Stimulated activated CD4-positive, alpha-beta T cell treated with anti-CD3 and anti-CD28 coated beads, Interleukin-12 subunit alpha, Interleukin-12 subunit beta, amount 100 ng/mL, for 24 hours (primary cell): ENCODE data around the gene TAF1B.

Source experiments
- DNase-seq, 2 experiments: peaks; one replicate each; pipeline ENCODE4 v3.0.0-alpha.2; 2020; ENCODE audit warnings: low read depth in 2 of 2

Gene TAF1B

GRCh38 chr2:9843229-9844035 lies at the start of gene TAF1B:
TSS of gene TAF1B (plus strand) at chr2:9843474. CDS start at chr2:9843542, 68 bp downstream.
- DNase-seq = peak; percentile 78 to 84

- DNase-seq = no peak
Observed at GRCh38 chr2:9793918-9794717, 49.2 kb upstream of the TAF1B start.

DNA sequence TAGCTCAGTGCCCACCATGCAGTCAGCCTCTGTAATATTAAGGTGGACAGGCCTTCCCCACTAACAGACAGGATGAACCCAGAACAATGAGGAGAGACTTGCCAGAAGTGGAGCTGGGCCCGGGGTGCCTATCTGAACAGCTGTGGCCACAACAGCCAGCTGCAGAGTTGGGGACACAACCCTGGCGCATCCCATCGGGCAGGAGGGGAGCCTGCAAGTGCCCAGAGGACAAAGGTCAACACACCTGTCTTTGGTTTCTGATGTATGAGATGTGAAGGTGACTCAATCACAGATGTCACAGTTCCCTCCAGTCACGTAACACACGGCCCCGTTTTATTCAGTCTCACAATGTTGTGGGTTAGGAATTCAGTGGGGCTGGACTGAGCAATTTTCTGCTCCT lies 48.2 kb upstream of the TAF1B start:
- no peak for DNase-seq

DNA sequence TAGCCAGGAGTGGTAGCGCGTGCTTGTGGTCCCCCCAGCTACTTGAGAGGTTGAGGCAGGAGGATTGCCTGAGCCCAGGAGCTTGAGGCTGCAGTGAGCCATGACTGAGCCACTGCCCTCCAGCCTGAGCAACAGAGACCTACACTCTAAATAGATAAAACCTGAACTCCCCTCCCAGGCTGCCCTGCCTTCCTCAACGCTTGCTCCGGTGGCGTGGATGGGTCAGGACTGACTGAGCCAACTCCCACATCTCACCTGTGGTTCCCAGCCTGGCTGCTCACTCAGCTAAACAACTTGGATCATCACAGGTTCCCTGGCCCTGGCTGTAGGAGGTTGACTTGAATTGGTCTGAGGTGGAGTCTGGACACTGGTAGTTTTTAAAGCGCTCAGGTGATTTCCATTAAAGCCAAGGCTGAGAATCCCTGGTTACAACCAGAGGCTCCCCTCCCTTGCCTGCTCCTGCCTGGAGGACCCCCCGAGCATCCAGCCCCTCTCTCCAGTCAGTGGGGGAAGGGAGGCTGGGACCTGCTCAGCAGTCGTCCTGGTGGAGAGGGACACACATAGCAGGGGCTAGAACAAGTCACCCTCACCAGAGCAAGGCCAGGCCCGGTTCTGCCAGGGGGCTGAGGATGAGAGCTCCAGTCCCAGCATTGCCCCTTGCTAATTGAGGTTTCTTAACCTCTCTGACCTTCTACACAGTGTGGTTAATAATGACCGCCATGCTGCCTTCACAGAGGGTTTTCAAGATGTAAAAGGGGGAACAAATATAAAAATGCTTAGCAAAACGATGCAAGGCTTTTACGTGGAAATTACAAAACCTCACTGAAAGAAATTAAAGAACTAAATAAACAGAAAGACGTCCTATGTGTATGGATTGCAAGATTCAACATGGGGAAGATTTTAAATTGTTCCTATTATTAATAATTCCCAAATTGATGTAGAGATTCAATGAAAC lies 46.9 kb upstream of the TAF1B start:
- DNase-seq = no peak

GRCh38 chr2:9797086-9797485 lies 46.2 kb upstream of the TAF1B start:
- no peak for DNase-seq

GRCh38 chr2:9797681-9798556 lies 45.4 kb upstream of the TAF1B start:
- DNase-seq = no peak

DNA sequence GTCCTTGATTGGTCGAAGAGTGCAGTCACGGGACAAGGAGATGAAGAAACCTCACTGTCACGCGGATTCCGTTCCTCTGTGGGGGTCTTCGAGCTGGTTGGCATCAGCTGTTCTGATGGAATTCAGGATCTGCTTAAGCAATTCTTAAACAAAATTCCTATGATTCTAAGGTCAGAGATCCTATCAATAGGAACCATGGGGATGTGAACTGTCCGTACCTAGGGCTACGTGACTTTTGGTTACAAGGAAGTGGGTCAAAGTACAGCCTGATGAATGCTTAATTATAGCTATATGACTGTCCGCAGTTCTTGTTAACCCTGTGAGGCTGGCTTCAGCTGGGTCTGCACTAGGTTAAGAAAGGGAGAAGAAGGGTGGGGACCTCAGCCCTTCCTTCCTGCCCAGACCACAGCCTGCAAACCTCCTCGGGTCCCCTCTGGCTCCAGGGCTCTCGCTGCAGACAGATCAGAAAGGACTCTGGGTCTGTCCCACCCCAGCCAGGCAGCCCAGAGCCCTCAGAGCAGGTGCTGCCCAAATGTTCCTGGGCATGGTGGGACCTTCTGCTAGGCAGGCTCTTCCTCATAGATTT lies 44.2 kb upstream of the TAF1B start:
- DNase-seq = no peak

DNA sequence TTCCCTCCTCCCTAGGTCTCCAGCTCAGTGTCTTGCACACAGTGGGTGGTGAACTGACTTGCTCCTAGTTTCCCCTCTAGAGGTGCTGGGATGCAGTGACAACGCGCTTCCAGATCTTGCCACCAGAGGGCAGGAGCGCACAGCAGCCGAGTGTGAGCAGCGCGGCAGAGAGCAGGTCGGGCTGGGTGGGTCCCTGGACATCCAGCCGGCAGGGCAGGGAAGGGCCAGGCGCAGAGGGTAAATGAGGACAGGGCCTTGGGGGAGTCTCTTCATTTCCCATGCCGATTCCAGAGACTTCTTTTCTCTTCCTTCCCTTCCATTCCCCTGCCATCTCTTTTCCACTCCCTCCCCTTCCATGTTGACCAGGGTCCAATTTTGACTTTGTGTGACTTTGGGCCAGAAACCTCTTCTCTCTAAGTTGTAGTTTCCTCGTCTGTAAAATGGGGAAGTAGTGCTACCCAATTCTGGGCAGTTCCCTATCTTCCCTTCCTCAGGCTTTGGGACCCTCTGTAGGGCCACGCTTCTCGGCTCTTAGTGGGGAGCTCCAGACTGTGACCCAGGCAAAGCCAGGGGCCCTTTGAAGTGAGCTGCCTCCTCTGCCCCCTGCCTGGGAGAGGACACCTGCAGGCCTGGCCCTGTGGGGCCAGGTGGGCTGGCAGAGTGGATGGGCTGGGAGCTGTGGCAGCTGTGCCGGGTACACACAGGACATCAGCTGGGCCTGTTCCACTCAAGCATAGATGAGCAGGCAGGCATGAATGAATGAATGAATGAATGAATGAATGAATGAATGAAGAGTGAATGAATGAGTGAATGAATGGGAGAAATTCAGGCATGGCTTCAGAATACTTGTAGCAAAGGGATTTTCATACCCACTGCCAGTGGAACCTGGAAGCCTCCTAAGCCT lies 43.3 kb upstream of the TAF1B start:
- peak; percentile 68 to 87 for DNase-seq

DNA sequence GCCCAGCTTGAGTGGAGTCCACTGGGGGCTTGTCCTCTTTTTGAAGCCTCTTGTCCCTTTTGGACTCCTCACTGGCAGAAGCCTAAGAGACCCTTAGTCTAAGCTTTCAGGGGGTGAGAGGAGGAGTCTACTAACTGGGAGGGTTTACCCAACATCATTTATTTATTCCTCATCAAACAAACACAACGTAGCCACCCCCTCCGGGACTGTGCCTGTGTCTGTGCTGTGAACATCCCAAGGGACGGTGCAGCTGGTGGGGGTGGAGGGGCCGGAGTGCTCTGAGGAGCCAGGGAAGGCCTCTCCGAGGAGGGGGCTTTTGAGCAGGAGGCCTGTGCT lies 42.7 kb upstream of the TAF1B start:
- no peak for DNase-seq

DNA sequence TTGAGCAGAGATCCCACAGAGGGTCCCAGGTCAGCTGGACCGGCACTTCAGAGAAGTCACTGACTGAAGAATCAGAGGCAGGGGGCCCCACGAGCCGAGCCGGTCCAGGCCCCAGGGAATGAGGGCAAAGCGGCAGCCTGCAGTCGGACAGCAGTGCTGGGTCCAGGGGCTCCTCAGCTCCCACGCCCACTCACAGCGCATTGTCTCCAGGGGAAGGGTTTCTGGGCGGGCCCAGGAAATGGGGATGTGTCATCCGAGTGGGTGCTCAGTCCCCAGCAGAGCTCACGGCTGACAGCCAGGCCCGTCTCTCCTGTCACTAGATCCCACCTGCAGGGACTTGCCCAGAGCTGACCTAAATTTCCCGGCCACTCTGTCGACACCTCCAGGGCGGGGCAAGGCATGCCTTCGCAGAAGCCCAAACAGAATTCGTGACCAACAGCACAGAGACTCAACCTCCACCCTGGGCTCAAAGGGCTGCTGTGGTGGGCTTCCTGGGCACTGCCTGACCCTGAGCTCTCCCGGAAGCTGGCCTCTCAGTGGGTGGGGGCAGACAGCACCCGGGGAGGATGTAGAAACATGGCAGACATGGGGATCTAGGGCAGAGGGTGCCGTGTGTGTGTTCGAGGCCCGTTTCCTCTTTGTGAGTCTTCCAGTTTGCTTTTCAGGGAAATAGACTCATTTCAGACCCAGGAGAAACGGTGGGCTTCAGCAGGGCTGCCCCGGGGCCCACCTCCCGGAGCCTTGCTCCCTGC lies 42.1 kb upstream of the TAF1B start:
- DNase-seq = peak in 1 of 2 experiments; percentile 26

DNA sequence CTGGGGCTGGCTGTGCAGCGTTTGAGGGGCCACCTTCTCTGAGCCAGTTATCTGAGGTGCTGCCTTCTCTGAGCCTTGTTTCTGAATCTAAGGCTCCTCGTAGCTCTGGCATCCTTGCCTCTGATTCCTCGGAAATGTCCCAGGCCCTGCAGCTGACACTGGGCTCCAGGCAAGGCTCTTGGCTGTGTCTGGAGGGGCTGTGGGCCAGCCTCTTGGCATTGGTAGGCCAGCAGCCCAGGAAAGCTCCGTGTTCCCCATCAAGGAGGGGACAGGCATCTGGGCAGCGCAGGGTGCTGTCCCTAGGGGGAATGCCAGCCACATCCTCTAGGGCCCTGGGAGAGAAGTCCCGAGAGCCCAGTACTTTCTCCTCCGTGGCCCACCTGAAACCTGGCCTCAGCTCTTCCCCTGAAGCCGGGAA lies 40.7 kb upstream of the TAF1B start:
- DNase-seq = no peak

DNA sequence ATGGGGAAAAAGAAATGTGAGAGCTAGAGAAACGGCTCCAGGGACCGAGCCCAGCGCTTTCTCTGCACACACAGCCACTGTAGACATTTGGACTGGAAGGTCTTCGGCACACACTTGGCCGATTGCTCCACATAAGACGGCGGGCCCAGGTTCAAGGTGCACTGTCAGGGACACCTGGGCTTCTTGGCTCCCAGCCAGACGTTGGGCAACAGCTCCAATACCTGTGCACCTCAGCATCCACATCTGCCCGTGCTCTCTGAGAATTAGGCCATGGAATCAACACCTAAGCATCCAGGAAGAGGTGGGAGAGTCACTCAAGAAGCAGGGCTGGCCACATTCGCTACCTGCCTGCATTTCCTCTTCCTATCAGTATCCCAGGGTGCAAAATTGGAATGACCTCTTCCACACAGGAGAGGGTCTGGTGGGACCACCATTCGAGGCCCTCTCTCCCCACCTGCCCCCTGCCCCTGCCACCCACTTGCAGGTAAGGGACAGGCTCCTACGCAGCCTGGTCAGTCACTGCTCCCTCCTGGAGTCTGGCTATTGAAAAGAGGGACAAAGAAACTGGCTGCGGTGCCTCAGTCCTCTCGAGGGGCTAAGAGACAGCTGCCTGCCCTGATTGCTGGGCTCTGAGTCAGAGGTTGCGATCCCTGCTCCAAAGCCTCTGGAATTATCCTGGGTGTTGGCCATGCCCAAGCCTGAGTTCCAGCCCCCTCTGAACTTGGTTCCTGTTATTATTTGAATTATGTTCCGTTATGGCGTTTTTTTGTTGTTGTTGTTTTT lies 40.1 kb upstream of the TAF1B start:
- DNase-seq = no peak

DNA sequence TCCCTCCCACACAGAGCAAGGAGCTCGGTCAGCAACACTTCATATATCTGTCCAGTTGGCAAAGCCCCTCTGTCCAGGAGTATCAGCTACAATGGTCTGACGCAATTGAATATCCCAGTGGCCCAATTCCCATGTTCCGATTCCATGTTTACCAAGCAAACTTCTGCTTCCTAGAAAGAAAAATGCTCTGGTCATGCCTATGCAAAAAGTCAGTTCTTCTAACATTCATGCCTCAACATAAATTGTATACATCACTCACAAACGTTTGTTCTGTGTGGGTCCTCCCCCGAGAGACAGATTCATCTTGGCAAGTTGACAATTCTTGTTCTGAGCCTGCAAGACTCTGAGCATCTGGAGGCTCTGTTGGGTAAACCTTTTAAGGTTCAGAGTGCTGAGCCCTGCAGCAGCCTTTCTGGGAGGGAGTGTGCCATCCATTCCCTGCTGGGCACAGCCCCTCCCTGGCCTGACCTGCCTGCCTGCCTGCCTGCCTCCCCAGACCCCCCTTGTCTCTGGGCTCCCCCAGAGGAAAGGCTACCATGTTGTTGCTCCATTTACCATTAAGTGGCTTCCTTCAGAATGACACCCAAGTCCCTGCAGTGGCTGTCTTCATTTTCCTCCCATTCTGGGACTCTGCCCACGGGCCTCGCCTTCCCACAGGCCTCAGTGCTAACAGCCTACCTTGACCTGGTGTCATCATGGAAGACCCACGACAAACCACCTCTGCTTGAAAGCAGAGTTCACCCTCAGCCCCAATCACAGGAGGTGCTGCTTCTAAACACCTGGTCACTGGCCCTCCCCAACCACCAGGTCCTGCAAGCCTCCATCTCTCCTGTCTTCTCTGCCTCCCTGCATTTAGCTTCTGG lies 37.6 kb upstream of the TAF1B start:
- no peak for DNase-seq

DNA sequence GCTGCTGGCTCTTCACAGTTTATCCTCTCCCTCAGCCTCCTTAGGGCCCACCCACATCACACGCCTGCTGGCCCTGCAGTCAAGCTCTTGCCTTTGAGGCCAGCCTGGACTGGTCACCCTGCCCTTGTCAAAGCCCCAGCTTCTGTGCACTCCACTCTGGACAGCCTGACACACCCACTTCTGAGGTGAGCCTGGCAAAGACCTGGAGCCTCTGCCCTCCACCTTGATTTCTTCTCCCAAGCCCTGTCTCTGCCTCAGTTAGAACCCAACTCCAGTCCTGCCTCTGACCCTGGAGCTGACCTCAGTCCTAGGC lies 37.0 kb upstream of the TAF1B start:
- DNase-seq = no peak

- DNase-seq = no peak
Observed at GRCh38 chr2:9806656-9807055, 36.6 kb upstream of the TAF1B start.

DNA sequence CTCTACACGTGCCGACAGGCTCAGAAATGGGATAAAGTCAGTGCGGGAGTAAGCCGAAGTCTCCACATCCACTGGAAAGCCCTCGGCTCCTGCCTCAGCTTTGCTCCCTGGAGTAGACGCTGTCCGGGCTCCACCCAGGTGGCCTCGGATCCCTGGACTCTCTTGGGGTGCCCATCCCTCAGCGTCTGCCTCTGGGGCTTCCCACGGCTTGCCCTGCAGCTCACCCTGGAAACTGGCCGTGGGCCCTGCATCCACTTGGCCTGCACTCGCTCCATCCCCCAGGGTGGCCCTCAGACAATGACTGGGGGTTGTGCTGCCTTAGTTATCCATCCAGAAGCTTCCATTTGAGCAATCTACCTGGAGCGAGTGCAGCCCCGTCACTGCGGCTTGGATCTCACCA lies 36.2 kb upstream of the TAF1B start:
- no peak for DNase-seq
